OCI-LY1 (cell line): ENCODE data around the gene ESPN.
A peak's percentile ranks its signal among the peaks of the same experiment; 100 is the strongest.

Experiments used
- CTCF ChIP-seq: fragments of 200-600 bp; sonication (generic), shearing (Covaris generic); IDR thresholded peaks from 2 replicates; pipeline ENCODE4 v1.5.1; 2017; ENCODE audit warnings: mild to moderate bottlenecking, antibody characterized with exemption, low read length, moderate library complexity, mixed read lengths
- EZH2 ChIP-seq: fragments of 200-600 bp; sonication (generic), shearing (Covaris generic); IDR thresholded peaks from 2 replicates; pipeline ENCODE4 v1.8.0; 2017; ENCODE audit warnings: borderline replicate concordance, mixed run types, mild to moderate bottlenecking, antibody characterized with exemption, low read length, moderate library complexity, mixed read lengths

GRCh38 chr1:6447818-6448748 is 23.5 kb downstream of the ESPN start:
- TF ChIP-seq EZH2 (no peak), CTCF (0 out of 2 replicates have a peak, but pooled peaks have one; percentile 5)
